Jurkat, Clone E6-1 (cell line): ENCODE results near the gene PTOV1.

Experiments used
- DNase-seq: peaks from one replicate; pipeline ENCODE4 v3.0.0-alpha.2; 2011; ENCODE audit warnings: low read depth, low spot score
- H3K4me3 ChIP-seq: 2 replicates; pipeline ENCODE4 v1.5.1; 2011; ENCODE audit warnings: mild to moderate bottlenecking, low read length, control low read depth, moderate library complexity

PTOV1 gene

GRCh38 chr19:49869009-49869483, 18.1 kb downstream of the PTOV1 start:
- peak overlapping the region; percentile 60 for H3K4me3 ChIP-seq
- DNase-seq: no peak

GRCh38 chr19:49869484-49870308, 18.7 kb downstream of the PTOV1 start:
- H3K4me3 ChIP-seq: peak overlapping the region; percentile 60
- peak; percentile 100 for DNase-seq

- DNase-seq: no peak
- H3K4me3 ChIP-seq: peak overlapping the region; percentile 60
Observed at GRCh38 chr19:49870309-49870901, 19.4 kb downstream of the PTOV1 start.

DNA sequence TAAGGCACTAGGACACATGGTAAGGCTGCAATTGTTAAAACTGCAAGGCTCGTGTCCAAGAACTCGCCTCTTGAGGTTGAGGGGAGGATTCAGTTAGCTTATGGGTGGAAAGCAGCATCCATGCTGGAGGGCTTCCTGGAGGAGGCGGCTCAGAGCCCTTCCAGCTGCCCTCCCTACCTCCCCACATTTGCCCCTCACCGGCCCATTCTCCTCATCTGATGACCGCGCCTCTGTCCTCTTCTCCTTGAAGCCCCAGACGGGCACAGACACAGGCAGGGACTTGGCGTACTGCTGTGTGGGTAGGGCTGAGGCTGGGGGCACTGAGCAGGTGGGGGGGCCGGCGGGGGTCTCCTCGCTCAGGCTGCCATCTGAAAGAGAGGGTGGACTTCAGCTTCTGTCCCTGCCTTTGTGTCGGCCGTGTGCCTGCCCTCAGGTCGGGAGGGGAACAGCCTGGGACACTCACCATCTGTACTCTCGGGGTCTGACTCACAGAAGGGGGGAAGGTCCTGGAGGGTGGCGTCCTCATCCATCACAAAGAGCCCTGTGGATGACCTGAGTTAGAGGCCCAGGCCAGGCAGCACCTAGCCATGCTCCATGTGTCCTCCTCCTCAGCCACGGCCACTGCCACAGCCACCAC, 20.5 kb downstream of the PTOV1 start:
- H3K4me3 ChIP-seq: no peak overlapping the region
- no peak for DNase-seq

DNA sequence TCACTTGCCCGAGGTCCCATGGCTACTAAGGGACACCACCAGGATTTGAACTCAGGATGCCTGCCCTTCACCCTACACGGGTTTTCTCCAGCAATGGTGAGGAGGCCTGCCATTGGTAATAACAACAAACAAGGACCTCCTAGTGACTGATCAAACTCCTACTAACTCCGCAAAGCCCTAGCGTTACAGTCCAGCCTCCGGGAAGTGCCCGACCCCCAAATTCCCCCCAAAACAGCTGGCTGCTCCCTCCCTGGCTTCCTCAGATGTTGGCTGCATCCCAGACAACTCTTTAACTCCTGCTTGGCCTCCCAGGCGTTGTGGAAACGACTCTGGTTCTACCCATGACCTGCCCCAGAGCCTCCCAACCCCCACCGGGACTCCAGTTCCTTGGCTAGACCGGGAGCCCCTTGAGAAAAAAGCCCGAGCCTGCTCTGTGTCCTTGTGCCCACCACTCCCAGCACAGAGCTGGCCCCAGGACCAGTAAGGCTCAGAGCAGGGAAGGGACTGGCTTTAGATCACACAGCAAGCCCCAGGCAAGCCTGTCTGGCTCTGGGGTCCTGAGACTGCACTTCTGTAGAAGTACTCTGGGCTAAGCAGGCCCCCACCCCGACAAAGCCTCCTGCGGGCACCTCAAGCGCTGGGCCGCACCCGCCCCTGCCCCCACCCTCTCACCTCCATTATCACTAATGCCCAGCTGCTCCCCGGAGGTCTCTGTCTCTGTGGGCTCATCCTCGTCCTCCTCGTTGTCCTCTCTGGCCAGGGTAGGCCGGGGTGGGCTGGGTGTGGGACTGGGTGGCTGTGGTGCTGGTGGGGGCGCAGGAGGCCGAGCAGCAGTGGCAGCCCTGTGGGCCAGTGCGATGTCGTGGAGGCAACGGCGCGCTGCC, 21.5 kb downstream of the PTOV1 start:
- no peak for DNase-seq
- no peak overlapping the region for H3K4me3 ChIP-seq

GRCh38 chr19:49873129-49873521, 22.2 kb downstream of the PTOV1 start:
- no peak for DNase-seq
- no peak overlapping the region for H3K4me3 ChIP-seq

DNA sequence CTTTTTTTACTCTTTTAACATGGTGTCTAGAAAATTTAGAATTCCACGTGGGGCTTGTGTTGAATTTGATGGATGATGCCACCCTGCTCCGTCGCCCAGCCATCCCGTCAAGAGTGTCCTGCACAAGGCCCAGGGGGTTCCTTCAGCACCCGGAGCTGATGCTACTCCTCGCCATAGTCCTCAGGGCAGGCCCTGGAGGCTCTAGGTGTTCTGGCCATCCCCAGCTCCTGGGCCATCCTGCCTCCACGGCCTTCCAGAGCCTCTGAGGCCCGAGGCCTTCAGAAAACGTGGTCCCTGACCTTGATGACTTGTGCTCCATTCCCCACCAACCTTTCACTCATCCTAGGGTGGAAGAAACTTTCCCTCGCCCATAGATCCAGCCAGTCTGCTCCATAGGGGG, 22.9 kb downstream of the PTOV1 start:
- no peak for DNase-seq
- H3K4me3 ChIP-seq: no peak overlapping the region

- no peak overlapping the region for H3K4me3 ChIP-seq
- no peak for DNase-seq
Observed at GRCh38 chr19:49874503-49875157, 23.7 kb downstream of the PTOV1 start.

DNA sequence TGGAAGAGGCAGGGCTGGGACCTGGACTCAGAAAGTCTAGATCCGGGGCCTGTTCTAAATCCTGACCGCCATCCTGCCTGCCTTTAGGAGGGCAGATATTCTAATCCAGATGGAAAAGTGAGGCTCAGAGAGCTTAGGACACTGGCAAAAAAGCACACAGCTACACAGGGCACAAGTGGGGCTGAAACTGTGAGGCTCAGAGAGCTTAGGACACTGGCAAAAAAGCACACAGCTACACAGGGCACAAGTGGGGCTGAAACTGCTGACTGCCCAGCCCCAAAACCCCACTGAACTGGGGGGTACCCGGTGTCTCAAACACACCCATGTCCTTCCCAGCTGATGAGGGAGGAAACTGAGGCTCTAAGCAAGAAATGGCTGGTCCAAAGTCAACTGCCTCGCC, 24.2 kb downstream of the PTOV1 start:
- peak overlapping the region; percentile 69 for H3K4me3 ChIP-seq
- no peak for DNase-seq

DNA sequence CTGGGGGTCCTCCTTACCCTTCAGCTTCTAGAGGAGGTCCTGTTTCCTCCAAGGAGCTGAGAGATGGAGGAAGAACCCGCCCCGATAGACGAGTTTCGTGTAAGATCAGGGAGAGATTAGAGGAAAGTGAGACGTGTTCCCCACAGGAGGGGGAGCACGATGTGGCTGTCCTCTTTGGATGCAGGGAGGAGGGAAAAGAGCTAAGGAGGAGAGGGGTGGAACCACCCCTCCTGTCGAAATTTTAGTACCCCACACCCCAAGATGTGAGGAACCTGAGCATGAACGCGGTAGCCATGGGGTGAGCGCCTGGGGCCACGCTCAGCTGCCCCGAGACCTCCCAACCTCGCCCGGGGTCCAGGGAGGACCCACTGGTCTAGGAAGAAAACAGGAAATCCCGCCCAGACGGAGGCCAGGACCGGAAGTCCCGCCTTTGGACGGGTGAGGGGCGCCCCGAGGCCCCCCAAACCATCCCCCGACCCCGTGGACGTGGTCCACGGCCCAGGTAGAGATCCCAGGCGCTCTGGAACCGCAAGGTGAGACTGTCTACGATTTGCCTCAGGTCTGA, 25.0 kb downstream of the PTOV1 start:
- DNase-seq: no peak
- peak overlapping the region; percentile 69 for H3K4me3 ChIP-seq

DNA sequence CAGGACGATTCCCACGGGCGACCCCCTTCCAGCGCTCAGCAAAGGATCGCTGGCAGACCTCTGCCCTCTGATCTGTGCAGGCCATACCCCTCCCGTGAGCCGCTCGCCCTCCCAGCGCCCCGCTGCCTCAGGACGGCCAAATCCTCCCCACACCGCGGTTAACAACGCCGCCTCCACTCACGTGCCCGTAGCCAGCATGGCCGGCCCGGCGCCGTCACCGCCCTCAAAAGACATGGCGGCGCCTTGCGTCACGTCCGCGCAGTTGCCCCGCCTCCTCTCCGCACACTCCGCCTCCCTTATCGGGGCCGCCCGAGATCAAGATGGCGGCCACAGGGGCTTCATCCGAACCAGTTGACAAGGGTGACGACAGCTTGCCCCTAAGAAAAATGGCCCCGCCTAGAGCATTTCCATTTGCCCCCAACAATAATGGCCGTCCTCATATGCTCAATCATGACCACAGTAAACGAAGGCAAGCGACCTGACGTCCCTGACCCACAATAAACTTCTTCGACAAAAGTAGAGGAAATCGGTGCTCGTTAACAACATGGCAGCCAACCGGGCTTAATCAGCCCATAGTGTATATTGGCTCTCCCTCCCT, 25.6 kb downstream of the PTOV1 start:
- H3K4me3 ChIP-seq: peak overlapping the region; percentile 69
- DNase-seq: peak; percentile 99

GRCh38 chr19:49877020-49877878, 26.3 kb downstream of the PTOV1 start, which contains the start of the genes AKT1S1 and TBC1D17:
AKT1S1 (minus strand) TSS chr19:49877355; CDS start chr19:49873295, 4,060 bp downstream.
TBC1D17 (plus strand) TSS chr19:49877702; CDS start chr19:49877724, 22 bp downstream.
- peak; percentile 100 for DNase-seq
- peak within 1 kb of the TSS; percentile 69 for H3K4me3 ChIP-seq

- peak; percentile 93 for DNase-seq
- H3K4me3 ChIP-seq: peak overlapping the region; percentile 69
Observed at GRCh38 chr19:49877879-49878743, 27.2 kb downstream of the PTOV1 start.

GRCh38 chr19:49878744-49879070, 27.7 kb downstream of the PTOV1 start:
- no peak for DNase-seq
- H3K4me3 ChIP-seq: peak overlapping the region; percentile 69

GRCh38 chr19:49879243-49879963, 28.4 kb downstream of the PTOV1 start:
- H3K4me3 ChIP-seq: no peak overlapping the region
- DNase-seq: no peak
